ENCODE results near the gene ATIC. TPM values are rescaled to one million over a fixed set of nuclear protein-coding genes. Genes with fewer than 3 reads are reported as not detected.

ATIC gene
- polyA plus RNA-seq, 2 of the 4 experiments (the other 2 are of a cell fraction) = 298 to 328 TPM

- POLR2A ChIA-PET = no interaction called here
- H3K27ac ChIP-seq = no peak overlapping the region
- no peak for FAIRE-seq
Measured at GRCh38 chr2:215364157-215365155, 52.6 kb downstream of the ATIC start.

GRCh38 chr2:215365184-215365658, 53.4 kb downstream of the ATIC start:
- H3K9me3 ChIP-seq = no peaks in the 10 kb centered on the region
- no peak overlapping the region for H3K4me3 ChIP-seq
- H3K27ac ChIP-seq = no peak overlapping the region
- TF ChIP-seq FOSB (CRISPR knock-in tag; IDR thresholded peaks at IDR 0.05) (no peak), HES2 (IDR thresholded peaks at IDR 0.05) (no peak), SMC3 (IDR thresholded peaks at IDR 0.05) (no peak), ZSCAN20 (CRISPR knock-in tag; IDR thresholded peaks at IDR 0.05) (no peak)
- 90% methylated on average over 4 of the region's 4 CpGs for WGBS (ENCODE audit: missing lambda C conversion rate)
- FAIRE-seq = no peak
- no peak for ATAC-seq
- no peak overlapping the region for H3K4me2 ChIP-seq
- POLR2A ChIA-PET = interaction anchor here (0.6 kb wide), 1 partner anchor 208 kb away, joined by 3 read pairs; no protein-coding TSS in a partner anchor
- CTCF ChIA-PET = interaction anchor here (1.0 kb wide), 1 partner anchor 569 kb away, joined by 3 read pairs; no protein-coding TSS in a partner anchor
- H3K4me1 ChIP-seq = no peaks in the 10 kb centered on the region
- DNase-seq (ENCODE audit: low read depth in 1 of 2, low spot score in 1 of 2) = no peak

More at GRCh38 chr2:215364157-215365155, 52.6 kb downstream of the ATIC start:
- no peak for TF ChIP-seq BHLHE40 (IDR thresholded peaks at IDR 0.05; ENCODE audit: low read depth, low read length)
- TF ChIP-seq BCL3 (IDR thresholded peaks at IDR 0.05) = no peak
- TF ChIP-seq CHD2 (IDR thresholded peaks at IDR 0.05; ENCODE audit: low read length, partially characterized antibody) = no peak
- TF ChIP-seq KDM1A (IDR thresholded peaks at IDR 0.05; ENCODE audit: low read depth) = no peak
- no peak for TF ChIP-seq NR3C1 (IDR thresholded peaks at IDR 0.05)
- no peak for DNase-seq (ENCODE audit: low read depth in 1 of 2, low spot score in 1 of 2)
- no peak; a peak in 1 of 6 replicates for ATAC-seq
- Histone ChIP-seq H3K9me3 (no peaks in the 10 kb centered on the region), H3K4me2 (no peak overlapping the region), H3K4me1 (no peaks in the 10 kb centered on the region), H3K4me3 (no peak overlapping the region)
- WGBS (ENCODE audit: missing lambda C conversion rate) = 92% methylated on average over 10 of the region's 10 CpGs
- CTCF ChIA-PET = interaction anchor here (0.5 to 1.0 kb wide), 2 partner anchors 94 to 569 kb away, joined by 3 read pairs; no protein-coding TSS in a partner anchor

GRCh38 chr2:215366440-215367032, 54.7 kb downstream of the ATIC start:
- no peak for FAIRE-seq
- Histone ChIP-seq H3K4me3 (no peak overlapping the region), H3K9me3 (no peaks in the 10 kb centered on the region), H3K27ac (no peak overlapping the region), H3K4me2 (no peak overlapping the region), H3K4me1 (no peaks in the 10 kb centered on the region)
- DNase-seq (ENCODE audit: low read depth in 1 of 2, low spot score in 1 of 2) = no peak
- TF ChIP-seq CBX8 (IDR thresholded peaks at IDR 0.05) = no peak
- TF ChIP-seq E2F6 (IDR thresholded peaks at IDR 0.05; ENCODE audit: borderline replicate concordance, low read depth) = no peak
- TF ChIP-seq ZNF302 (CRISPR knock-in tag; IDR thresholded peaks at IDR 0.05) = no peak
- no peak for TF ChIP-seq ZC3H11A (IDR thresholded peaks at IDR 0.05)
- no peak for TF ChIP-seq HMGXB4 (CRISPR knock-in tag; IDR thresholded peaks at IDR 0.05; ENCODE audit: borderline replicate concordance)
- no peak for TF ChIP-seq TFCP2L1 (CRISPR knock-in tag; IDR thresholded peaks at IDR 0.05)
- no peak for TF ChIP-seq POLR2AphosphoS2 (conservative IDR thresholded peaks at IDR 0.05; ENCODE audit: low read length)
- ATAC-seq = no peak
- CTCF ChIA-PET = no interaction called here
- WGBS (ENCODE audit: missing lambda C conversion rate) = 92% methylated on average over 4 of the region's 4 CpGs
- POLR2A ChIA-PET = no interaction called here

Data from A549 (cell line).